Duodenal mucosa (tissue), 2 donors: Measurements from ENCODE around the gene DLEU7.

Source experiments
- H3K27ac ChIP-seq: one replicate; pipeline ENCODE4 v1.7.0; 2013; ENCODE audit warnings: low read depth, low read length
- H3K27me3 ChIP-seq, 2 donors: one replicate each; pipeline ENCODE4 v1.7.0; 2013; ENCODE audit warnings: low read length in 2 of 2, control low read depth in 1 of 2; ENCODE audit not compliant: insufficient read depth in 2 of 2, control insufficient read depth in 1 of 2
- H3K36me3 ChIP-seq, 2 donors: one replicate each; pipeline ENCODE4 v1.7.0; 2013; ENCODE audit warnings: low read length in 2 of 2, control low read depth in 1 of 2; ENCODE audit not compliant: insufficient read depth in 2 of 2, control insufficient read depth in 1 of 2
- H3K4me1 ChIP-seq, 2 donors: one replicate each; pipeline ENCODE4 v1.7.0; 2013; ENCODE audit warnings: low read length in 2 of 2, control low read depth in 1 of 2; ENCODE audit not compliant: insufficient read depth in 2 of 2, control insufficient read depth in 1 of 2
- H3K4me3 ChIP-seq, 2 donors: one replicate each; pipeline ENCODE4 v1.7.0; 2013; ENCODE audit warnings: low read length in 2 of 2, low read depth in 1 of 2
- H3K9ac ChIP-seq, 2 donors: one replicate each; pipeline ENCODE4 v1.7.0; 2013; ENCODE audit warnings: low read length in 2 of 2, low read depth in 1 of 2
- H3K9me3 ChIP-seq, 2 donors: one replicate each; pipeline ENCODE4 v1.7.0; 2013; ENCODE audit warnings: low read length in 2 of 2, control low read depth in 1 of 2; ENCODE audit not compliant: control insufficient read depth in 1 of 2

DLEU7 gene

DNA sequence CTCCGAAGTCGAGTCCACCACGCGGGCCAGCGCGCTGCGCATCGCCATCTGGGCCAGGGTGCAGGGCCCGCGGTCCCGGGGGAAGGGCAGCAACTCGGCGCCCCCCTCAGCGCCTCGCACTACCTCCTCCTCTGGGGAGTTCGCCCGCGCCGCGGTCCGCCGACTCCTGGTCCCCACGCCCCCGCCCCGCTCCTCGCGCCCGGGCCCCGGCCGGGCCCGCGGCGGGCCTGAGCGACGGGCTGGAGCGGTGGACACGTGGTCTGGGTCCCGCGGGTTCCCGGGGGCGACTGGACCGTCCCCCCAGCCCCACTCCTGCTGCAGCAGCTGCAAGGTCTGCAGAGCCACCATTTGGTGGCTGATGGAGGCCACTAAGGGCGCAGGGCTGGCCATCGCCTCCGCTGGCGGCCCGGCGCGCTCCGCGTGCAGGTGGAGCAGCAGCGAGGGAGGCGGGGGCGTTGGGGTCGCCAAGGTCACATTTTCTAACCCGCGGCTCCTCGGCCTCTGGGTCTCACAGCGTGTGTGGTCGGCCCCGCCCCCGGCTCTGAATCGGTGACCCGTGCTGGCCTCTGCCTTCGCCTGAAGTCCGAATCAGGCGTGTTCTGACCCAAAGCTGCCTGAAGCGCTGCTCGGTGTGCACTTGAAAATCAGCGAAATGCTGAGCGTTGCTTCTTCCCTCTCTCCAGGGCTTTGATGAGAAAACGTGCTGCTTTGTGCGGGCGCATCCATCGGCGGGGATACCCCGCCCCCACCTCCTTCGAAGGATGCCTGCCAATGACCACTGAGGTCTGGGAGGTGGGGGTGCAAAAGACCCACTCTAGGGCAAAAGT, at the start of gene DLEU7:
Gene DLEU7 (minus strand): TSS at position 436 of the 827 bp plus-strand sequence. CDS start 46 bp downstream, at position 390.
- H3K9ac ChIP-seq: no peak within 1 kb of the TSS
- H3K36me3 ChIP-seq: no peaks in the 10 kb centered on the region
- no peak within 1 kb of the TSS for H3K27ac ChIP-seq
- no peaks in the 10 kb centered on the region for H3K27me3 ChIP-seq
- no peaks in the 10 kb centered on the region for H3K4me1 ChIP-seq
- no peaks in the 10 kb centered on the region for H3K9me3 ChIP-seq
- H3K4me3 ChIP-seq: peak within 1 kb of the TSS in 1 of 2 donors; percentile 30

DNA sequence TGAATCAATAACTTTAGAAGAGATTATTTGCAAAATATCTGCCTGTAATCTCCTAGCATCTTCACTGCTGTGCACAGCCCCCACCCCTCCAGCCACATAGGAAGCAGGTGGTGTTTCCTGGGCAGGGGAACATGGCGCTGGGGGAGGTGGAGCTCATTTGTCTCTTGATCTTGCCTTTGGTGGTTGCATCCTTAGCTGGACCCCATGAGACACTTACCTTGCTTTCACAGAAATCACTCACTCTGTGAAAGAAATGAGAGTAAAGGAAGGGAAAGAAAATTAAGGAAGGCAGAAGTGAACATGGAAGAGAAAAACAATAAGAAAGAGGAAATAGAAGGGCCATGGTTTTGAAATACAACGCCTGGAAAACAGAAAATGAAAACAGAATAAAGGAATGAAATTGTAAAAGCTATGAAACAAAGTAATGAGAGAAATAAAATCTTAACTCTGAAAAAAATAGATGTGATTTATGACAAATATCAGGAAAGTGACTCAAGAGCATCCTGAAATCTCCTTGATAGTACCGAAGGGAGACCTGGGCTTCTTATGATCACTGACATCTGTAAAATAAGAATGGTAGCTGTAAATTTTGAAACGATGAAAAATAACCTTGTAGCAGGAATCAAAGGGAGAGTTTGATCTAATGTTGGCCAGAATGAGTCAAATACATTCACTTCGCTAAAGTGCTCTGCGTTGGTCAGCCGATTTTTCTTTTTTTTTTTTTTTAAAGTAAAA, 48.9 kb upstream of the DLEU7 start:
- Histone ChIP-seq H3K36me3 (no peaks in the 10 kb centered on the region), H3K27ac (no peak overlapping the region), H3K9ac (no peak overlapping the region), H3K27me3 (no peaks in the 10 kb centered on the region), H3K9me3 (peaks cover 3 to 4% of the 10 kb centered on the region in 2 donors), H3K4me1 (peaks cover 0 to 10% of the 10 kb centered on the region in 2 donors), H3K4me3 (no peak overlapping the region)

DNA sequence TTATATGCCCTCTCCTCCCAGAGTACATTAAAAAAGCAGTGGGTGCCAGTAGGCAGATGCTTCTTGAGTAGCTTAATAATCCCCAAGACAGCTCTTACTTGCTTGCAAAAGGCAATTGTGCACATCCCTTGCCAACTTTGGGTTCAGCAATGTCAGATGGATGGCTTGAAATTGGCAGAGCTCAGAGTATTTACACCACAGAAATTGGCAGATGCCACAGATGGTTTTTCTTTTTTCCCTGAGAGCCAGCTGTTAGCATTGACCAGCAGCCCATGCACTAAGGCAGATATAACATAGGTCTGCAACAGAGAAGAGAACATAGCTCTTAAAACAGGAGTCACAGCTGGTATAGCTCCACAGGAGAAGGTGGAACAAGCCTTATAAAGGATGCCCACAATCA, 47.7 kb upstream of the DLEU7 start:
- Histone ChIP-seq H3K4me1 (peaks cover 0 to 10% of the 10 kb centered on the region in 2 donors), H3K27ac (no peak overlapping the region)

DNA sequence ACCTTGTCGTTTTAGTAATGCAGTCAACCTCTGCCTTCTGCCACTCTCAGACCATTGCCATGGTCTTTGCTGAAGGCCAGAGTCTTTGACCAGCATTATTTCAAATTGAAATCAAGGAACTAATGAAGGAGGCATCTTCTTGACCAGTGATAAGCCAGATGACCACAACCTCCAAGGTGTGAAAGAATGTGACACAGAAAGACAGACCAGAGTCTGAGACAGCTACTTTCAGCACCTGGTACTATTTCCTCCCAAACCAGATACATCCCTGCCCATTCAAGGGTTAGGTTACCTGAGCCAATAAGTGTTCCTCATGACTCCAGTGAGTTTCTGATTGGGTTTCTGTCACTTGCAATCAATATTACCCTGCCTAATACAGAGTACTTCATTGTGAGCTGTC, 45.8 kb upstream of the DLEU7 start:
- H3K27ac ChIP-seq: no peak overlapping the region
- H3K27me3 ChIP-seq: no peaks in the 10 kb centered on the region
- no peaks in the 10 kb centered on the region for H3K9me3 ChIP-seq
- H3K4me3 ChIP-seq: no peak overlapping the region
- peaks cover 0 to 7% of the 10 kb centered on the region in 2 donors for H3K4me1 ChIP-seq
- no peak overlapping the region for H3K9ac ChIP-seq
- H3K36me3 ChIP-seq: no peaks in the 10 kb centered on the region

More for the DNA sequence above, 47.7 kb upstream of the DLEU7 start:
- Histone ChIP-seq H3K27me3 (no peaks in the 10 kb centered on the region), H3K9ac (no peak overlapping the region), H3K4me3 (no peak overlapping the region), H3K9me3 (peaks cover 3 to 4% of the 10 kb centered on the region in 2 donors), H3K36me3 (no peaks in the 10 kb centered on the region)

DNA sequence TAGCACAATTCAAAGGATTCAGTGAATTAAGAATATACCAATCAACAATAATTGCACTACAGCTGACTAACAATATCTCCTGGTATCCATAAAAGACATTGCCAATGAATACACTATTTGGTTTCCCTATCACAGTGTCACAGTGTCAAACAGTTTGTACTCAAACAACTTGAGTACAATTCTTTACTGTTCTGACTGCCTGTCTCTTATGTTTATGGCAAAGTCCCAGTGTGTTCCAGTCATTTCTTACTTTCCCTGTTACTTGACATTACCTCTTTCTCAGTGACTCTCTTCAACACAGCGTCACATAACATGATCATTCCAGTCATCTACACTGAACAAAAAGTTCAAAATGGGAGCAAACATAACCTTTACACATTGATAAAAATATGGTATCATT, 44.9 kb upstream of the DLEU7 start:
- H3K9ac ChIP-seq: no peak overlapping the region
- H3K27me3 ChIP-seq: no peaks in the 10 kb centered on the region
- H3K4me1 ChIP-seq: no peaks in the 10 kb centered on the region
- no peak overlapping the region for H3K27ac ChIP-seq
- H3K36me3 ChIP-seq: no peaks in the 10 kb centered on the region
- H3K9me3 ChIP-seq: no peaks in the 10 kb centered on the region
- H3K4me3 ChIP-seq: no peak overlapping the region

DNA sequence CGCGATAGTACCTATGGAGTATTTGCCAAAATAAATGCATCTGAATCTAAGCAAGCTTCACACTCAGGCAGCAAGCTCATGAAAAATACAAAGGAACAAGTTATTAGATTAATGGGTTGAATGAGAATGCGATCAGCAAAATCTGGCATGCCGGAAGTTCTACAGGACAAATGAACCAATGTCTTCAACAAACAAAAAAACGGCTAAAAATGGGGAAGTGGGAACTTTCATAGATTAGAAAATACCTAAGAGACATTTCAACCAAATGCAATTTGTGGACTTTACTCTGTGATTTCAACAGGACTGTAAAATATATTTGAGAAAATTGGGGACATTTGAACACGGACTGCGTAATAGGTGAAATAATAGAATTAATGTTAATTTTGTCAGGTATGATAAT, 43.7 kb upstream of the DLEU7 start:
- Histone ChIP-seq H3K4me3 (no peak overlapping the region), H3K4me1 (no peaks in the 10 kb centered on the region), H3K27ac (no peak overlapping the region), H3K9ac (no peak overlapping the region), H3K9me3 (no peaks in the 10 kb centered on the region), H3K27me3 (no peaks in the 10 kb centered on the region), H3K36me3 (no peaks in the 10 kb centered on the region)

DNA sequence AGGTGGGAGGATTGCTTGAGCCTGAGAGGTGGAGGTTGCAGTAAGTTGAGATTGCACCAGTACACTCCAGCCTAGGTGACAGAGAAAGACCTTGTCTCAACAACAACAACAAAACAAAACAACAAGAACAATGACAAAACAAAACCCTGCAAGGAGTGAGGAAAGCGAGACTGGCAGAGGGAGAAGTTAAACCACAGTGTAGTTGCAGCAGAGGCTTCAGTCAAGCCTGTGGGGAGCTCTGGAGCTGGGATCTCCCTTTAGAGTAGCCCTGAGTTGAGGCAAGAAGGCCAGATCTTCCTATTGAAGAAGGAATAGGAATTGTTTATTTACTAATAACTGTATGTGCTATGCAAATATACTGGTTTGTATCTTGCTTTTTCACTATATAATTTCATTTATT, 40.8 kb upstream of the DLEU7 start:
- H3K9me3 ChIP-seq: no peaks in the 10 kb centered on the region
- no peak overlapping the region for H3K27ac ChIP-seq
- H3K9ac ChIP-seq: no peak overlapping the region
- no peaks in the 10 kb centered on the region for H3K36me3 ChIP-seq
- H3K4me3 ChIP-seq: no peak overlapping the region
- H3K27me3 ChIP-seq: no peaks in the 10 kb centered on the region
- no peaks in the 10 kb centered on the region for H3K4me1 ChIP-seq

DNA sequence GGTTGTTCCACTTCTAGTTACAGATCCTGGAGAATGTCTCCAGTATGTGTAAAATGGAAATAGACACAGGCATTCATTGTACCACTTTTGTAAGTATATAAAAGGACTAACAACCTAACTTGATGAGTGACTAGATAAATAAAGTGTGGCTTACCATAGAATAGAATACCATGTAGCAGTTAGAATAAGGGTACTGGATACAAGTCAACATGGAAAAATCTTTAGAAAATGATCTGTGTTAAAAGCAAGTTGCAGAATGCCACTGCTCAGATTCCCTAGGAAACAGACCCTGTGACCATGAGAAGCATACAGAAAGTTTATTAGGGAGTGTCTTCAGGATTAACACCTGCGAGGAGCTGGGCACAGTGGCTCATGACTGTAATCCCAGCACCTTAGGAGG, 40.2 kb upstream of the DLEU7 start:
- H3K36me3 ChIP-seq: no peaks in the 10 kb centered on the region
- H3K4me1 ChIP-seq: no peaks in the 10 kb centered on the region
- H3K27ac ChIP-seq: no peak overlapping the region
- no peak overlapping the region for H3K9ac ChIP-seq
- H3K4me3 ChIP-seq: no peak overlapping the region
- H3K27me3 ChIP-seq: no peaks in the 10 kb centered on the region
- H3K9me3 ChIP-seq: no peaks in the 10 kb centered on the region

DNA sequence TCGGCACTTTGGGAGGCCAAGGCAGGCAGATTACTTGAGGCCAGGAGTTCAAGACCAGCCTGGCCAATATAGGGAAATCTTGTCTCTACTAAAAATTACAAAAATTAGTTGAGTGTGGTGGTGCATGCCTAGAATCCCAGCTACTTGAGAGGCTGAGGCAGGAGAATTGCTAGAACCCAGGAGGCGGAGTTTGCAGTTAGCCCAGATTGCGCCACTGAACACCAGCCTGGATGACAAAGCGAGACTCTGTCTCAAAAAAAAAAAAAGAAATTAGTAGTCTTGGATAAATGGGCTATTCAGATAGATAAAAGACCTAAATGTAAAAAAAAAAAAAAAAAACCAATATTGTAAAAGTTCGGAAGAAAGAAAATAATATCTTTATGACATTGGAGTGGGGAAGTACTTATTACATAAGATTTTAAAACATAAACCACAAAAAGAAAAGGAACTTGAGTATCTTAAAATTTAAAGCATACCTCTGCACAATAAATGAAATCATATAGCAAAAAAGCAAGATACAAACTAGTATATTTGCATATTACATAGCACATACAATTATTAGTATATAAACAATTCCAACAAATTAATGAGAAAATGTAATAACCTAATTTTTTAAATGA, 39.4 kb upstream of the DLEU7 start:
- Histone ChIP-seq H3K27me3 (no peaks in the 10 kb centered on the region), H3K9ac (no peak overlapping the region), H3K9me3 (no peaks in the 10 kb centered on the region), H3K36me3 (no peaks in the 10 kb centered on the region), H3K4me1 (no peaks in the 10 kb centered on the region), H3K4me3 (no peak overlapping the region), H3K27ac (no peak overlapping the region)

DNA sequence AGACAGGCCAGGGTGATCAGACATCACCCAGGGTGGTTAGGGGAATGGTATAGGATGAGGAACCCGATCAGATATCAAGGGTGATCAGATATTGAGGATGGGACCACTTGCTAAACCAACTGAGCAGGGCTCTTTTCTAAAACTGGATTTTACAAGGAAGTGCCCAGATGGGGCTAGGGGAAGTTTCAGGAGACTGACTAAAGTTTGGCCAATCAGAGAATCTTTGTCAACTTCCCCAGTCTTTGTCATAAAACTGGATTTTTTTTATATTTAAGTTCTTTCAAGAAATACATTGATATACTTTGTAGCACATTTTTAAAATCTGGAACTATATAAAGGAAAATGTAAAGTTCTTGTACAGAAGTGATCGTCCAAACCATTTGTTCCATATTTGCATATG, 30.5 kb upstream of the DLEU7 start:
- H3K27ac ChIP-seq: no peak overlapping the region
- no peaks in the 10 kb centered on the region for H3K9me3 ChIP-seq
- no peaks in the 10 kb centered on the region for H3K27me3 ChIP-seq
- no peak overlapping the region for H3K4me3 ChIP-seq
- no peaks in the 10 kb centered on the region for H3K4me1 ChIP-seq
- no peak overlapping the region for H3K9ac ChIP-seq
- H3K36me3 ChIP-seq: no peaks in the 10 kb centered on the region
